ENCODE measurements around the gene ALDH18A1.
"Not testable (repeated sequence)": the region's sequence is repeated elsewhere in the genome, so short reads cannot be mapped to it uniquely, and the experiment has no call there.

Gene ALDH18A1

DNA sequence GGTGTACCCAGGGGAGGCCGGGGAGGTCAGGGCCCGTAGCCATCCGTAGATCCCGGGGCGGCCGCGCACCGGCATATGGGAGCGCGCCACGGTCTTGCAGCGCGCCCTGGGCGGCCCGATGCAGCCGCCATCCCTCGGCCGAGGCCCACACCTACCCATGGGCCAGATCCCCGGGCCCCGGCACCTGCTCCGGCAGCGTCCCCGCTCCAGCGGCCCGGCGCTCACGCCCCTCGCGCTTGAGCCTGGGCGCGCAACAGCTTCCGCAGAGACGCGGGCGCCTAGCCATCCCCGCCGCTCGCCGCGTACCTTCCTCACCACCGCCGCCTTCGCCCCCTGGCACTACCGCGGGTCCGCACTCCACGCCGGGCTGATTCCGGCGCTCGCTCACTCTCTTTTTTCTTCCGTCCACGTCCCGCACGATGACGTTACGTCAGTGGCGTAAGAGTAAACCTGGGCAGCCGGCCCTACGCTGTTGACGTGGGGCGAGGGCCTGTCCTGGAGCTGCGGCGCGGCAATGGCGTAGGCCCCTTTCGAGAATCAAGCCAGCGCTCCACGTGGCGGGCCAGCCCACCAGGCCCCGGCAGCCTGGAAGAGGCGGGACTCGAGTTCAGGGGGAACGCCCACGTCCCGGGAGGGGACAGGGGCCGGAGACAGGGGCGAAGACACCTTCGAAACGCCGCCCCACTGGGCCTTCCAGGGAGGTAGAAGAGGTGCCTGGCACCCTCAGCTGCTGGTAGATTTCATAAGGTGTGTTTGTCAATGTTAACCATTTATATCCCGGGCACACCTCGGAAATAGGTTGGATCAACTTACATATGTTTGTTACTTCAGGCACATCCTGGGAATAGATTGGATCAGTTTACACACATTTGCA is at the start of gene ALDH18A1:
Gene ALDH18A1, minus strand, starts transcription at position 421 of the 874 bp plus-strand sequence. CDS start 3,334 bp downstream, outside the sequence.
- peak; percentile 98 for DNase-seq (ENCODE audit: low spot score)

DNA sequence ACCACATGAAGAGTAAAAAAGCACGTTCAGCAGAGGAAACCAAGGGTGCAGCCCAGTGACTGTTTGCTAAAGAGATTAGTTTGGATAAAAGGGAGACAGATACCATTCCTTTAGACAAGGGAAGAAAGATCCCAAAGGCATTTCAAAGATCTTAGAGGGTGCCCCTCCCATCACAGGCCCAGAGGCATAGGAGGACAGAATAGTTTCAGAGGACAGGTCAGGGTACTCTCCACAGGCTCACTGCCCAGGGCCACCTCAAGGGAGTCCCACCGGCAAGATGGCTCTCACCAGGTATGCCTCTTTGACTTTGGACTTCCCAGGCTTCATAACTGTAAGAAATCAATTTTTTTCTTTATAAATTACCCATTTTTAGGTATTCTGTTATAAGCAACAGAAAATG is 41.9 kb upstream of the ALDH18A1 start:
- DNase-seq (ENCODE audit: low spot score) = no peak

DNA sequence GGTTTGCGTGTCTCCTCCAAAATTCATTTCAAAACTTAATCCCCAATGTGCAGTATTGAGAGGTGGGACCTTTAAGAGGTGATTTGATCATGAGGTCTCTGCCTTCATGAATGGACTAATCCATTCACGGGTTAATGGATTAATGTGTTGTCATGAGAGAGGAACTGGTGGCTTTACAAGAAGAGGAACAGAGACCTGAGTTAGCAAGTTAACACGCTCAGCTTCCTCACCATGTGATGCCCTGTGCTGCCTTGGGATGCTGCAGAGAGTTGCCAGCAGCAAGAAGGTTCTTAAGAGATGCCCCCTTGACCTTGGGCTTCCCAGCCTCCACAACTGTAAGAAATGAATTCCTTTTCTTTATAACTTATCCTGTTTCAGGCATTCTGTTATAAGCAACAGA is 40.9 kb upstream of the ALDH18A1 start:
- DNase-seq (ENCODE audit: low spot score) = no peak

DNA sequence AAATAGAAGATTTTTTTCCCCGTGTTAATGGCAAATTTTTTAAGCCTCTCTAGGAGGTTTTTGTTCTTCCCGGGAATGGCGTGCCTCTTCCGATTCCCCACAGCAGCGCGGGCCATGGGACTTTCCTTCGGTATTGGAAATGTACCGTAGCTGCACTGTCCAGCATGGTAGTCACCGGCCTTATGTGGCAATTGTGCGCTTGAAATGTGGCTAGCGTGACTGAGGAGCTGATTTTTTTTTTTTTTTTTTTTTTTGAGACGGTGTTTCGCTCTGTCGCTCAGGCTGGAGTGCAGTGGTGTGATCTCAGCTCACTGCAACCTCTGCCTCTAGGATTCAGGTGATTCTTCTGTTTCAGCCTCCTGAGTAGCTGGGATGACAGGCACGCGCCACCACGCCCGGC is 38.2 kb upstream of the ALDH18A1 start:
- no peak for DNase-seq (ENCODE audit: low spot score)

DNA sequence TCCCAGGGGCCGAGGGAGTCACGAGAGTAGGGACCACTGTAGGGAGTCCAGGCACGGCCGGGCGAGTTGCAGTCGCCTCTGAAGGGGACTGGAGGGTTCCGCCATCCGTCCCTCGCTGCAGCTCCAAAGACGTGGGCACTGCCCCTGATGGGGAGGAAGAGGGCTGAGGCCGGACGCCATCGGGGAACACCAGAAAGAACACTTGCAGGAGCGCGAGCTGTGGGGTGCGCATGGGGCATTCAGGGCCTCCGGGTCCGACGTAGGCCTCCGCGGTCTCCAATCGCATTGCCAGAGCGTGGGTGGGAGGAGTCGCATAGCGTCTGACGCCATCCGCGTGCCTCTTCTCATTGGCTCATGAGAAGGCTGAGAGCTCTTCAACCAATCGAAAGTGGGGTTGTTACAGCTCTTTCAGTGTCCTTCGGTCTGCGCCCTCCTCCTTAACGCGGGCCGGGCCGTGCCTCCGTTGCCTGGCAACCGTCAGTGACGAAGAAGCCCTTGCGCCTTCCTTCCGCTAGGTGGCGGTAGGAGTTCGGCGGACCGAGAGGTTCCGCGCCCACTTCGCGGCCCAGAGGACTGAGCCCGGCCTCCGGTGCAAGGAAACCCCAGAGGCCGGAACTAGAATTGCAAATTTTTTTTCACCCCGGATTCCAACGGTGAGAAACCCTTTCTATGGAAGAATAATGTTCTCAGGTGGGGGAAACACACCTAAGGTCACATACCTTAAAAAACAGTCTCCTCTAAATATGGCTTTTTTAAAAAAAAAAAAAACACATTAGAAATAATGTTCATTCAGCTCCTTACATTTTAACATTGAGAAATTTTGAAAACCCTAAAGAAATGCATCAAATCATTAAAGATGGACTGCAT is 37.4 kb upstream of the ALDH18A1 start, which contains the start of gene TCTN3:
Gene TCTN3, minus strand, starts transcription at position 260 of the 867 bp plus-strand sequence. Its CDS starts 28 bp downstream, at position 232.
- DNase-seq (ENCODE audit: low spot score) = peak; percentile 99

DNA sequence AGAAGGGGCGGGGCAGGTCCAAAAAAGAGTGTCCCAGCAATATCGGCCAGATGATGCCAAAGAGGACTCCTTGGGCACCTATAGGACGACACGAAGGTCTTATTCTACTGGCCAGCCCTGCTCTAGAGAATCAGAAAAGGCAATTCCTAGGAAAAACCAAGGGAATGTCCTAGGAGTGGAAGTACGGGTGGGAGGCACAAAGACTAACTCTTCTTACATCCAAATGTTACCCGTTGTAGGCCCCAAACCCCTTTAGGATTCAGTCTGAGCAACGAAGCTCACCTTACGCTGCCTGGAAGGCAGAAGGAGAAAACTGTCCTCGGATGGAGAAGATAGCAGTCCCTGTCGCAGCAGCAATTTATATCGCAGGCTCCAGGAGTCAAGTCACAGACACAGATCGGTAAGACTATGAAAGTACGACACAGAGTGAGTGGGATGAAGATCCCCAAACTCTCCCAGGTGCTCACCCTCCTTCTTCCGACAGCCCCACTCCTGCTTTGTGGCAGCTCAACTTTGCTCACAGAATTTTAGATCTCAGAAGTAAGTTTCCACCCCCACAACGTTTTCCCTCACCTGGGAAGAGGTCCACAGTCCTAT is 36.7 kb upstream of the ALDH18A1 start:
- peak; percentile 5 for DNase-seq (ENCODE audit: low spot score)

DNA sequence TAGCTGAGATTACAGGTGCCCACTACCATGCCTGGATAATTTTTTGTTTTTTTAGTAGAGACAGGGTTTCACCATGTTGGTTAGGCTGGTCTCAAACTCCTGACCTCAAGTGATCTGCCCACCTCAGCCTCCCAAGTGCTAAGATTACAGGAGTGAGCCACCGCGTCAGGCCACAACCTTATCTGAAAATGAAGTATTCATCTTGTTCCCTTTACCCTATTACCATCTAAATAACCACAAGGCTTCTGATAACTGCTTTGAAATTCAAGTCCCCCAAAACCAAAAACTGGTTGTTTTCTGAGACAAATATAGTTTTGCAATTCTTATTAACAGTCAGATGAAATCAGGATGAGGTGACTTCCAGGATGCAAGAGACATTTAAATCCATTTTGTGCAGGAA is 34.8 kb upstream of the ALDH18A1 start:
- DNase-seq (ENCODE audit: low spot score) = no peak

DNA sequence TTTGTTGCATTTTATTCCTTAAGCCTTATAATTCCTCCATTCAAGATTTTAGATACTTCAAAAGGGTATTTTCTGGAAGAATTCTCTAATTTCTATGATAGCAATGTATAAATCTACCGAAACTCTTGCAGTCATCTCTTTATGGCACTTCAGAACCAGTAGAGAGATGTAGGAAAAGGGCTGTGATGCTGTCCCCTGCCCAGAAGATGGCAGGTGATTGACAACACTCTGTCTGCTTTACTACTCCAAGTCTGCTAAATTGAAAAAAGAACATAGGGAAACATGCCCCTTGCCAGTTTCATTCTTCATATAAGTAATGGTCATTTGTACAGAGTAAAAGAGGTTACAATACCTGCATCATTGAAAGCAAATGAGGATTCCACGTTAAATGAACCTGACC is 32.1 kb upstream of the ALDH18A1 start:
- DNase-seq (ENCODE audit: low spot score) = no peak

DNA sequence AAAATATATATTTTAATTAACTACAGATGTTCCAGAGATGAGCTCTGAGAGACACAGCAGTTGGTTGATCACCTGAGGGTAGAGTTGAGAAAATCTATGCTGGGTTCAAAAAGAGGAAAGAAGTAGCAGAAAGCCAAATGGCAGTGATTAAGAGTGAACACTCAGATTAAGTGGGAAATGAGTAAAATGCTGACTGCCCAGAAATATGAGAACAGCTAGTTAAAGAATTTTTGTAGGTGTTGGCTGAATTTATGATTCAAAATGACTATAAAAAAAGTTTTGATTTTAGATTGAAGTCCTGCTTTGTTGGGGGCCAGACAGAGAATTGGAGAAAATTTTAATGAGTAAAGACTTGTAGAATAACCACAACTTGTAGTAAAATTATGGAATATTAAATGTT is 27.5 kb upstream of the ALDH18A1 start:
- no peak for DNase-seq (ENCODE audit: low spot score)

DNA sequence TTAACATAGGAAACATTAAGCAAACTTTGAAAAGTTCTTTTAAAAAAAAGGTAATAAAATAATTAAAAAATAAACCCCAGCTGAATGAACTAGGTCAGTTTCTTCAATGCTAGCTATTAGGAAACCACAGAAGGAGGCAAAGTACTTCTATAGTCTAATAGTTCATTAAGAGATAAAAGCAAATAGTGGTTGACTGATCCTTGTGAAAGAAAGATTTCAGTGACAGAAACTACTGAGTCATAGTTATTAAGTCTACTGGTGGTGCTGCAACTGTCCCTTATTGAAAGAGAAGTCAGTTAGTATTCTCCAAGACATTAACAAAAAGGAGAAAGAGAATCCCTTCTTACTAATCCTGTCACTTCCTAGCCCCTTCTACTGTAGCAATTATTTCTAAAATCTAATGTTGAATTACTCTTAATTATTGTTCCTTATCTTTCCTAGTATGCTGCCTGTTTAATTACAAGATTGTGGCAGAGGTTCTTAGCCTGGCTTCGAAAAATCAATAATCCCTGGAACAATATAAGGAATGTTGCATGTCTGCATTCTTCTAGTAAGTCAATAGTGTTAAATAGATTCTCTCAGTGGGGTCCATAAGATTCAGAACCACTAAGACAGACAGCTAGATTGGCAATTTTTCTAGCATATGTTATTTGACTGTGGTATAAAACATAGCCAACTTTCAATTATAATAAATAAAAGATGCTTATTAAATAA is 19.0 kb upstream of the ALDH18A1 start:
- no peak for DNase-seq (ENCODE audit: low spot score)

DNA sequence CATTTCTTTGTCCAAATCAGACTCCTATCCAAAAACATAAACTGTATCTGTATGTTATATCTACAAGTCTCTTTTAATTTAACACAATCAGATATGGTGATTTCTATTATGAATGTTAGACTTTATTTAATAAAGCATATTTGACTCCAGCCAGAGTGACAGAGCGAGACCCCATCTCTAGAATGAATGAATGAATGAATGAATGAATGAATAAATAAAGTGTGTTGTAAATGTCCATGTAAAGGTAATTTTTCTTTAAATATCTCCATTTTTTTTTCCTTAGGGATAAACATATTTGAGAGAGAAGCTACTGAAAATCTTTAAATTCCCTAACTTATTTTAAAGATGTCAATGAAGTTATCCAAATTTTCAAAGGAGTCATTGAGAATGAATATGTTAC is 18.1 kb upstream of the ALDH18A1 start:
- DNase-seq (ENCODE audit: low spot score) = no peak

DNA sequence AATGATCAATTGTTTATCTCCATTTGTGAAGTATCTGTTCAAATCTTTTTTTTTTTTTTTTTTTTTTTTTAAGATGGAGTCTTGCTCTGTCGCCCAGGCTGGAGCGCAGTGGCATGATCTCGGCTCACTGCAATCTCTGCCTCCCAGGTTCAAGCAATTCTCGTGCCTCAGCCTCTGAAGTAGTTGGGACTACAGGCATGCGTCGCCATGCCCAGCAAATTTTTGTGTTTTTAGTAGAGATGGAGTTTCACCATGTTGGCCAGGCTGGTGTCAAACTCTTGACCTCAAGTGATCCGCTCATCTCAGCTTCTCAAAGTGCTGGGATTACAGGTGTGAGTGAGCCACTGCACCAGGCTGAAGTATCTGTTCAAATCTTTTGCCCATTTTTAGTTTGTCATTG is 16.1 kb upstream of the ALDH18A1 start:
- not testable (repeated sequence) for DNase-seq (ENCODE audit: low spot score)

DNA sequence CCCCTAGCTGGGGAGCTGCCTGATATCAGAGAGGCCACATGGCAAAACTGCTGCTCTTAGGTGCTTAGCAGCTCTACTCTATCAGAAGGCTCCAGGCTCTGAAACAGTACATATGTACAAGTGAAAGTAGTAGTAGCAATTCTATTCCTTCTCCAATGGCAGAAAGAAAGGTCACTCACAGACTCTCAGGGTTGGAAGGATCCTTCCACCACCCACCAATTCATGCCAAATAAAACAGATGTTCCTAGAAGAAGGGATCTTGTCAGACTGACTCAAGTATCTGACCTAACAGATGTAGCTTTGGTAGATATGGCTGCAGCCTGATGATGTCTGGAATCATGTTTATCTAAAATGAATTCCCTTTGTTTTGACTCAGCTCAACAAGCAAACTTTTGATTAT is 8.0 kb upstream of the ALDH18A1 start:
- DNase-seq (ENCODE audit: low spot score) = no peak

DNA sequence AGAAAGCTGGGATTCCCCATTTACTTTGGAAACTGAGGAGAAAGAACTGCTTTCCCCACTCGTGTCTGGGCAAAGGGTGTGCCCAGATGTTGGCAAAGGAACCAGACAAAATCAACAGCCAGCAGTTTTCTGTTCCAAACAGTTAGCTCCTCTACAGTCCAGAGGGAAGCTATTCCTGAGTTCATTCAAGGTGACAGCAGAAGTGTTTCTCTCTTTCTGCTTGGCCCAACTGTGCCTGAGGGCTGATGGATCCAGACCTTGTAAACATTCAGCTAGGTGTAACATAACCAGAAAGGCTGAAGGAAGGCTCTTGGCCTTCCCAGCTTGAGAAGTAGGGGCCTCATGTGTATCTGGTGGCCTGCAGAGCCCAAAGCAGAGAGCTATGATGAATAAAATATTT is 7.0 kb upstream of the ALDH18A1 start:
- no peak for DNase-seq (ENCODE audit: low spot score)

DNA sequence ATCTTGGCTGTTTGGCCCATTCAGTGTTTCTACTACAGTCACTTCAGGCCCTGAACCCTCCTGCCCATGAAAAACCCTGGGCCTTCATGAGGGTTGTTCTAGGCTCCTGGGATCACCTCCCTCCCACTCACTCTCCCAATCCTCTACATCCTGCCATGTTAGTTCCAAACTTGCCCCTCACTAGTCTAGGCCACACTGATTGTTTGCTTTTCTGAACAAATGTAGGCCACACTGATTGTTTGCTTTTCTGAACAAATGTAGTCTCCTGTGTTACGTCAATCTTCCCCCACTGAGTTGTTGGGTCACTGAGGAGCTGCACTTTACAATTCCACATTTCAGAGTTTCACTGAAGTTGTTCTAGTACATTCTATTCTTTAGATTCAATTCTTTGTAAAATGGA is 5.3 kb upstream of the ALDH18A1 start:
- no peak for DNase-seq (ENCODE audit: low spot score)

DNA sequence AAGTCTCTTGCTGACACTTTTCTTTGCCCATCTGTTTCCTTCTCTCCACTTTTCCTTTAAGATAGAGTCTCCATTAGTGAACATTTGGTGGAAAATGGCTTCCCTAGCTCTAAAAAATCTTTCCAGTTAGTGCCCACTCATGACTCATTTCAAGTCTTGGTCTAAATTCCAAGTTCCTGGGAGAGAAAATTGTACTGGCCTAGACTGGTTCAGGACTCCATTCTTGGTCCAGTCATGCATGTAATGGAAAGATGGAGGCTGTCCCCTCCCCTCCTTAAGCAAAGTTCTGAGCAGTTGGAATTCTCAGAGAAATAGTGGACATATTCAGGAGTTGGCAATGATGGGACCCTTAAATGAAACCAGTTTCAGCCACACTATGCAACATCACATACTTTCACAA is 3.8 kb upstream of the ALDH18A1 start:
- DNase-seq (ENCODE audit: low spot score) = peak; percentile 39

DNA sequence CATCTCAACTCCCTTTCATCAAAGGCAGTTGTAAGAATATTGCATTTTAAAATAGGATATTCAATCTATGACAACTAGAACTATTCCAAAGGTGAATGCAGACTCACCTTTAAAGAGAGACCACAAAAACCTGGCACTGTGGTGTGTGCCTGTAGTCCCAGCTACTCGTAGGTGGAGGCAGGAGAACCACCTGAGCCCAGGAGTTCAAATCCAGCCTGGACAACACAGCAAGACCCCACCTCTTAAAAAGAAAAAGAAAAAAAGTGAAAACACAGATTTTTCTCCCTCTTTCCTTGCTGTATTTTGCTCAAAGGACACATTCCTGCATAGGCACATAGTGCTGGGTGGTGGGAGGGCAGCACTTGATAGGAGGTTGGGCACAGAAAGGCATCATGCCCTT is 739 bp upstream of the ALDH18A1 start:
- DNase-seq (ENCODE audit: low spot score) = no peak

DNA sequence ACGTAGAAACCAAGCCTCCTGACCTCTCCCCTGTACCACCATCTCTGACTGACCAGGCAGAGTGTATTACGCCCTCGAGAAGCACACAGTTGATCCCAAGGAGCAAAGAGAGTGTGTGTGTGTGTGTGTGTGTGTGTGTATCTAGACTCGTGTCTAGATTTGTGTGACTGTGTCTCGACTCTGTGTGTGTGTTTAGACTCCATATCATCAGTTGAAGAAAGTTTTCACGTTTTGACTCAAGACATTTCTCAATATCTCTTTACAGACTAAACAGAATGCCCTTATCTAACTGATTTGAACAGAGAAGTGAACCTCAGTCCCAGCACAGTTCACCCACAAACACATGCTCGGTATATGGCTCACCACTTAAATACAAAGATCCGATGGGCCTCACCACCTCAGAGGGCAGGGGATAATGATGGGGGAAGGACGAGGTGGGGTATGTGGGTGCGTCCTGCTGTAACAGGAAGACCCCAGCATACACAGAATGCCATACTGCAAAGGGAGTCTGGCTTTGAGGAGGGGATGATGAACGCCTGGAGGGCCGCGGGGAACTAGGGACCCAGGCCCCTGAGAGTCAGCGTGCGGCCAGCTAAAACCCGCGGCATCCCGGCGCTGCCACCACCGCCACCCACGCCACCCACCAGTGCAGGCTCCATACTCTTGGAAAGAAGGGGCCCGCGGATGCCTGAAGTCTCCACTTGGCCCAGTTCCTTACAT is 780 bp downstream of the ALDH18A1 start:
- peak; percentile 29 for DNase-seq (ENCODE audit: low spot score)

DNA sequence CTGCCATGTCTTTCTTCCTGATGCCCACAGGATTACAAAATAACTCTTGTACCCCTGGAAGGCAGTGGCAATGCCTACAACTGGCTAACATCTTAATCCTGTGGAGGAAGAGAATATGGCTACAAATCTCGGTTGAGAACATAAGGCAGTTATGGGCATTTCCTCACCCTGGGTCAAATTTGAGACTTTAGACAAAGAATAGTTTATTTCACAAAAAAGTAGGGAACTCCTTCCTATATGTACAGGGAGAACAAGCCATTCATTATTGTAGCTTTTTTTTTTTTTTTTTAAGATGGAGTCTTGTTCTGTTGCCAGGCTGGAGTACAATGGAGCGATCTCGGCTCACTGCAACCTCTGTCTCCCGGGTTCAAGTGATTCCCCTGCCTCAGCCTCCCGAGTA is 2.6 kb downstream of the ALDH18A1 start:
- no peak for DNase-seq (ENCODE audit: low spot score)

DNA sequence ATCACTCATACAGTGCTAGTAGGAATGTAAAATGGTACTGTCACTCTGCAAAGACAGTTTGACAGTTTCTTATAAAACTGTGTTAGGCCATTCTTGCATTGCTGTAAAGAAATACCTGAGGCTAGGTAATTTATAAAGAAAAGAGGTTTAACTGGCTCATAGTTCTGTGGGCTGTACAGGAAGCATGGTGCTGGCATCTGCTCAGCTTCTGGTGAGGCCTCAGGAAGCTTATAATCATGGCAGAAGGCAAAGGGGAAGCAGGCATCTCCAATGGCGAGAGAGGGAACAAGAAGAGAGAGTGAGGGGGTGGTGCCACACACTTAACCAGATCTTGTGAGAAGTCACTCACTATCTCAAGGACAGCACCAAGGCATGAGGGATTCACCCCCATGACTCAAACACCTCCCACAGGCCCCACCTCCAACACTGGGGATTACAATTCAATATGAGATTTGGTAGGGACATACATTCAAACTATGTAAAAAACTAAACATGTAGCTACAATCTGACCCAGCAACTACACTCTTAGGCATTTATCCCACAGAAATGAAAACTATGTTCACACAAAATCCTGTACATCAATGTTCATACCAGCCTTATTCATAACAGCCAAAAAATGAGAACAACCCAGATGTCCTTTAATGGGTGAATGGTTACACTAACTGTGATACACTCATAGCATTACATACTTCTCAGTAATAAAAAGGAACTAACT is 5.0 kb downstream of the ALDH18A1 start:
- no peak for DNase-seq (ENCODE audit: low spot score)

DNA sequence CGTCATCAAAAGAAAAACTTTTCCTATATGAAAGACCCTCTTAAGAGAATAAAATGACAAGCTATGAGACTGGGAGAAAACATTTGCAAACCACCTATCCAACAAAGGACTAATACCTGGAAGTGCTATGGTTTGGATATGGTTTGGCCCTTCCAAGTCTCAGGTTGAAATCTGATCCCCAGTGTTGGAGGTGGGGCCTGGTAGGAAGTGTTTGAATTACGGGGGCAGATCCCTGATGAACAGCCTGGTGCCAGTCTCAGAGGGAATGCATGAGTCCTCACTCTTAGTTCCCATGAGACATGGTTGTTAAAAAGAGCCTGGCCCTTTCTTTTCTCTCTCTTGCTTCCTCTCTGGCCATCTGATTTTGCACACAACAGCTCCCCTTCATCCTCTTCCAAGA is 6.3 kb downstream of the ALDH18A1 start:
- no peak for DNase-seq (ENCODE audit: low spot score)

Data from GM03348 (cell line).